H9 (cell line): ENCODE measurements around the gene L1CAM. TPM values are rescaled to one million over a fixed set of nuclear protein-coding genes. Genes with fewer than 3 reads are reported as not detected.
A peak's percentile ranks its signal among the peaks of the same experiment; 100 is the strongest.

ENCODE experiments used
- DNase-seq: peaks from one replicate; pipeline ENCODE4 v3.0.0-alpha.2; 2017
- H2AFZ ChIP-seq: one replicate; pipeline ENCODE4 v1.6.1; 2013; ENCODE audit warnings: mild to moderate bottlenecking, low read length, control low read depth, moderate library complexity
- H2AK5ac ChIP-seq: 2 replicates; pipeline ENCODE4 v1.6.1; 2013; ENCODE audit warnings: low read length, control low read depth, mixed read lengths; ENCODE audit not compliant: insufficient read length
- H2BK120ac ChIP-seq: one replicate; pipeline ENCODE4 v1.6.1; 2013; ENCODE audit warnings: low read depth, mild to moderate bottlenecking, low read length, control low read depth, inconsistent platforms; ENCODE audit not compliant: poor library complexity, severe bottlenecking
- H2BK12ac ChIP-seq: 2 replicates; pipeline ENCODE4 v1.6.1; 2013; ENCODE audit warnings: low read length, control low read depth, mixed read lengths, low read depth; ENCODE audit not compliant: insufficient read length
- H2BK15ac ChIP-seq: 2 replicates; pipeline ENCODE4 v1.6.1; 2013; ENCODE audit warnings: low read depth, low read length, control low read depth
- H2BK20ac ChIP-seq: one replicate; pipeline ENCODE4 v1.6.1; 2013; ENCODE audit warnings: low read depth, mild to moderate bottlenecking, low read length, control low read depth, inconsistent platforms; ENCODE audit not compliant: poor library complexity, severe bottlenecking
- H2BK5ac ChIP-seq: 2 replicates; pipeline ENCODE4 v1.6.1; 2013; ENCODE audit warnings: low read length, control low read depth, mixed read lengths; ENCODE audit not compliant: insufficient read length
- H3K14ac ChIP-seq: 2 replicates; pipeline ENCODE4 v1.6.1; 2013; ENCODE audit warnings: low read length, control low read depth; ENCODE audit not compliant: insufficient read depth
- H3K18ac ChIP-seq: 2 replicates; pipeline ENCODE4 v1.6.1; 2013; ENCODE audit warnings: low read depth, mild to moderate bottlenecking, mixed read lengths, low read length, control low read depth; ENCODE audit not compliant: insufficient read length
- H3K23ac ChIP-seq: 2 replicates; pipeline ENCODE4 v1.6.1; 2013; ENCODE audit warnings: low read length, control low read depth, mixed read lengths, low read depth; ENCODE audit not compliant: insufficient read length
- H3K23me2 ChIP-seq: 2 replicates; pipeline ENCODE4 v1.6.1; 2013; ENCODE audit warnings: low read depth, mild to moderate bottlenecking, mixed read lengths, low read length, control low read depth; ENCODE audit not compliant: insufficient read length, poor library complexity, severe bottlenecking
- H3K27ac ChIP-seq: 2 replicates; pipeline ENCODE4 v1.5.1; 2013; ENCODE audit warnings: low read length, control low read depth, mixed read lengths, low read depth; ENCODE audit not compliant: insufficient read length
- H3K27me3 ChIP-seq: 2 replicates; pipeline ENCODE4 v1.6.1; 2013; ENCODE audit warnings: low read length, control low read depth, inconsistent platforms; ENCODE audit not compliant: insufficient read depth
- H3K4ac ChIP-seq: 2 replicates; pipeline ENCODE4 v1.6.1; 2013; ENCODE audit warnings: low read depth, mild to moderate bottlenecking, control low read depth, inconsistent platforms, low read length, moderate library complexity
- H3K4me1 ChIP-seq: 2 replicates; pipeline ENCODE4 v1.6.1; 2013; ENCODE audit warnings: low read length, control low read depth, inconsistent platforms; ENCODE audit not compliant: insufficient read depth
- H3K4me2 ChIP-seq: 2 replicates; pipeline ENCODE4 v1.6.1; 2013; ENCODE audit warnings: low read length, control low read depth, mixed read lengths; ENCODE audit not compliant: insufficient read length, insufficient read depth
- H3K56ac ChIP-seq: 2 replicates; pipeline ENCODE4 v1.6.1; 2013; ENCODE audit warnings: low read depth, mild to moderate bottlenecking, mixed read lengths, low read length, control low read depth; ENCODE audit not compliant: insufficient read length
- H3K79me1 ChIP-seq: 2 replicates; pipeline ENCODE4 v1.6.1; 2013; ENCODE audit warnings: low read depth, mild to moderate bottlenecking, moderate library complexity, low read length, control low read depth, inconsistent platforms; ENCODE audit not compliant: insufficient read depth, poor library complexity, severe bottlenecking
- H3K79me2 ChIP-seq: 2 replicates; pipeline ENCODE4 v1.6.1; 2013; ENCODE audit warnings: low read length, control low read depth, inconsistent platforms; ENCODE audit not compliant: insufficient read depth
- H3K9ac ChIP-seq: 2 replicates; pipeline ENCODE4 v1.6.1; 2013; ENCODE audit warnings: low read length, control low read depth, mixed read lengths; ENCODE audit not compliant: insufficient read length; ENCODE audit errors: extremely low read depth
- H3K9me3 ChIP-seq: one replicate; pipeline ENCODE4 v1.6.1; 2013; ENCODE audit warnings: low read depth, low read length, inconsistent platforms; ENCODE audit not compliant: control insufficient read depth
- H3T11ph ChIP-seq: one replicate; pipeline ENCODE4 v1.6.1; 2013; ENCODE audit warnings: mild to moderate bottlenecking, low read length, control low read depth, inconsistent platforms
- H4K20me1 ChIP-seq: one replicate; pipeline ENCODE4 v1.6.1; 2013; ENCODE audit not compliant: control insufficient read depth, insufficient read length, insufficient read depth
- H4K5ac ChIP-seq: 2 replicates; pipeline ENCODE4 v1.6.1; 2013; ENCODE audit warnings: low read depth, mild to moderate bottlenecking, mixed read lengths, low read length, control low read depth; ENCODE audit not compliant: insufficient read length
- H4K8ac ChIP-seq: replicated peaks from 2 replicates; pipeline ENCODE4 v1.6.1; 2013; ENCODE audit warnings: low read length, control low read depth, mixed read lengths, low read depth; ENCODE audit not compliant: insufficient read length
- H4K91ac ChIP-seq: 2 replicates; pipeline ENCODE4 v1.6.1; 2013; ENCODE audit warnings: low read depth, mild to moderate bottlenecking, moderate library complexity, mixed read lengths, low read length, control low read depth; ENCODE audit not compliant: insufficient read length
- H3K27ac Mint-ChIP-seq, 3 experiments: 2 replicates in 2 of 3; 3 replicates in 1 of 3; pipeline ENCODE4 v1.8.0; 2020 to 2021; ENCODE audit warnings: mixed read lengths in 3 of 3, mild to moderate bottlenecking in 1 of 3, moderate library complexity in 1 of 3
- H3K27me3 Mint-ChIP-seq: 2 replicates; pipeline ENCODE4 v1.8.0; 2021; ENCODE audit warnings: low read depth, mild to moderate bottlenecking, moderate library complexity, mixed read lengths
- H3K36me3 Mint-ChIP-seq, 3 experiments: 2 replicates in 2 of 3; 3 replicates in 1 of 3; pipeline ENCODE4 v1.8.0; 2020 to 2021; ENCODE audit warnings: low read depth in 3 of 3, mixed read lengths in 3 of 3; ENCODE audit not compliant: insufficient read depth in 1 of 3
- H3K4me1 Mint-ChIP-seq, 2 experiments: 2 replicates each; pipeline ENCODE4 v1.8.0; 2020; ENCODE audit warnings: mixed read lengths in 2 of 2
- H3K4me3 Mint-ChIP-seq, 2 experiments: 2 replicates in 1 of 2; 3 replicates in 1 of 2; pipeline ENCODE4 v1.8.0; 2020 to 2021; ENCODE audit warnings: mild to moderate bottlenecking in 2 of 2, mixed read lengths in 2 of 2, moderate library complexity in 1 of 2
- H3K9me3 Mint-ChIP-seq, 2 experiments: 2 replicates in 1 of 2; 3 replicates in 1 of 2; pipeline ENCODE4 v1.8.0; 2020; ENCODE audit warnings: mild to moderate bottlenecking in 2 of 2, mixed read lengths in 2 of 2, moderate library complexity in 1 of 2
- WGBS: extraction: QIAGEN DNeasy Blood & Tissue Kit; methylation state at CpG from one replicate; pipeline ENCODE4 v1.1.7; 2013; ENCODE audit warnings: missing lambda C conversion rate, low lambda C conversion rate, mixed read lengths; ENCODE audit not compliant: insufficient read length; ENCODE audit errors: extremely low coverage; 5-methylcytosine and 5-hydroxymethylcytosine counted together
- total RNA-seq: library from RNA; stranded (reverse); gene quantifications from 2 replicates; pipeline ENCODE4 v1.2.1, GENCODE V29; 2021
- TF ChIP-seq, protein P1 (sequence below): fragments of 200-600 bp; sonication (generic); conservative IDR thresholded peaks from 3 replicates; pipeline ENCODE4 v1.8.0; 2021; ENCODE audit warnings: antibody characterized with exemption, mild to moderate bottlenecking

L1CAM gene
- total RNA-seq, 1 experiment from 2014 or later = 22.7 TPM

DNA sequence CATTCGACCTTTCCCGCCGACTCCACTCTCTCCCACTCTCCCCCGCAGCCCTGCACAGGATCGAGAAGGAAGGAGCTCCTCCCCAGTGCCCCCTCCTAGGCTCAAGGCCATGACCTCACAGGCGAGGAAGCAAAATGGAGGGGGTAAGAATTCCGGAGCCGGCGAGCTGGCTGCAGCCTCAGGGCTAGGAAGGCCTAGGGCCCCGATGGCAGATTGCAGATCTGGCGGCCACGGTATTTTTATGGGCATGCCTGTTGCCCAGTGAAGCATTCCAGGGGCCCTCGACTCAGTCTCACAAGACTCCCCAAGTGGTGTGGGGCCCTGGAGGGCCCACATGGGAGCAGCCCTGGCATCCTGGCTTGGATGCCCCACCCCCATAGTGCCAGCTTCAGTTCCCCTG, 942 bp upstream of the L1CAM start:
- no peak for DNase-seq
- H2BK5ac ChIP-seq = no peak overlapping the region
- peaks cover 9 to 22% of the 10 kb centered on the region in 2 experiments for H3K4me1 Mint-ChIP-seq
- H3K18ac ChIP-seq = no peak overlapping the region
- H4K5ac ChIP-seq = no peak overlapping the region
- H3K4me3 Mint-ChIP-seq = peak overlapping the region; percentile 60 to 80
- no peak overlapping the region for H3T11ph ChIP-seq
- TF ChIP-seq, protein P1, sequence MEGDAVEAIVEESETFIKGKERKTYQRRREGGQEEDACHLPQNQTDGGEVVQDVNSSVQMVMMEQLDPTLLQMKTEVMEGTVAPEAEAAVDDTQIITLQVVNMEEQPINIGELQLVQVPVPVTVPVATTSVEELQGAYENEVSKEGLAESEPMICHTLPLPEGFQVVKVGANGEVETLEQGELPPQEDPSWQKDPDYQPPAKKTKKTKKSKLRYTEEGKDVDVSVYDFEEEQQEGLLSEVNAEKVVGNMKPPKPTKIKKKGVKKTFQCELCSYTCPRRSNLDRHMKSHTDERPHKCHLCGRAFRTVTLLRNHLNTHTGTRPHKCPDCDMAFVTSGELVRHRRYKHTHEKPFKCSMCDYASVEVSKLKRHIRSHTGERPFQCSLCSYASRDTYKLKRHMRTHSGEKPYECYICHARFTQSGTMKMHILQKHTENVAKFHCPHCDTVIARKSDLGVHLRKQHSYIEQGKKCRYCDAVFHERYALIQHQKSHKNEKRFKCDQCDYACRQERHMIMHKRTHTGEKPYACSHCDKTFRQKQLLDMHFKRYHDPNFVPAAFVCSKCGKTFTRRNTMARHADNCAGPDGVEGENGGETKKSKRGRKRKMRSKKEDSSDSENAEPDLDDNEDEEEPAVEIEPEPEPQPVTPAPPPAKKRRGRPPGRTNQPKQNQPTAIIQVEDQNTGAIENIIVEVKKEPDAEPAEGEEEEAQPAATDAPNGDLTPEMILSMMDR = no peak
- no peak overlapping the region for H2BK20ac ChIP-seq
- H3K14ac ChIP-seq = 0 out of 2 replicates have a peak overlapping the region, but pooled peaks have one; percentile 31
- no peak overlapping the region for H3K27ac Mint-ChIP-seq
- no peak overlapping the region for H2BK15ac ChIP-seq
- no peaks in the 10 kb centered on the region for H4K20me1 ChIP-seq
- H3K56ac ChIP-seq = no peak overlapping the region
- no peak overlapping the region for H3K9ac ChIP-seq
- peaks cover 52 to 63% of the 10 kb centered on the region in 2 experiments for H3K9me3 Mint-ChIP-seq
- peak overlapping the region; percentile 25 for H3K4me2 ChIP-seq
- H3K23me2 ChIP-seq = peaks cover 4% of the 10 kb centered on the region
- H3K36me3 Mint-ChIP-seq = peaks cover 4 to 14% (median 8%) of the 10 kb centered on the region in 3 experiments; a peak in 6 of 7 replicates
- no peaks in the 10 kb centered on the region for H3K27me3 ChIP-seq
- H2AK5ac ChIP-seq = no peak overlapping the region
- no peak overlapping the region for H3K4ac ChIP-seq
- no peak overlapping the region for H2BK120ac ChIP-seq
- no peak overlapping the region for H3K23ac ChIP-seq
- no peak overlapping the region for H4K8ac ChIP-seq
- H3K4me1 ChIP-seq = no peaks in the 10 kb centered on the region
- peaks cover 18% of the 10 kb centered on the region for H3K9me3 ChIP-seq
- H3K27me3 Mint-ChIP-seq = peaks cover 28% of the 10 kb centered on the region
- WGBS = no CpG with 5 or more reads among the region's 13 CpGs
- H3K27ac ChIP-seq = no peak overlapping the region
- no peak overlapping the region for H4K91ac ChIP-seq
- H2AFZ ChIP-seq = no peak overlapping the region
- no peaks in the 10 kb centered on the region for H3K79me1 ChIP-seq
- H2BK12ac ChIP-seq = no peak overlapping the region
- no peaks in the 10 kb centered on the region for H3K79me2 ChIP-seq
